SK-N-SH treated with all-trans-retinoic acid at 6 μM for 48 hours (cell line): ENCODE measurements around the gene HELZ.

ENCODE experiments used
- GLIS3 ChIP-seq: fragments of 250-450 bp; sonication (Bioruptor Pico); IDR thresholded peaks from 2 replicates; pipeline ENCODE4 v1.5.0; 2020; ENCODE audit warnings: mild to moderate bottlenecking, moderate library complexity
- OSR1 ChIP-seq: fragments of 250-450 bp; sonication (Bioruptor Pico); IDR thresholded peaks from 2 replicates; pipeline ENCODE4 v1.8.0; 2022; ENCODE audit warnings: moderate library complexity, mild to moderate bottlenecking, inconsistent platforms
- PATZ1 ChIP-seq: fragments of 250-450 bp; sonication (Bioruptor Pico); IDR thresholded peaks from 2 replicates; pipeline ENCODE4 v1.8.0; 2020; ENCODE audit warnings: mild to moderate bottlenecking, moderate library complexity, borderline replicate concordance
- ZFP3 ChIP-seq: fragments of 250-450 bp; sonication (Bioruptor Pico); IDR thresholded peaks from 2 replicates; pipeline ENCODE4 v1.5.0; 2020; ENCODE audit warnings: mild to moderate bottlenecking, moderate library complexity
- ZFP30 ChIP-seq: fragments of 450-650 bp; formaldehyde crosslinking; IDR thresholded peaks from 2 replicates; pipeline ENCODE4 v1.5.0; 2022; ENCODE audit warnings: mild to moderate bottlenecking, moderate library complexity
- ZNF565 ChIP-seq: fragments of 450-650 bp; formaldehyde crosslinking; conservative IDR thresholded peaks from 2 replicates; pipeline ENCODE4 v1.5.0; 2020; ENCODE audit warnings: low read depth, mild to moderate bottlenecking, moderate library complexity
- ZNF70 ChIP-seq: fragments of 450-650 bp; formaldehyde crosslinking; IDR thresholded peaks from 2 replicates; pipeline ENCODE4 v1.5.0; 2020; ENCODE audit warnings: mild to moderate bottlenecking, moderate library complexity
- ZNF8 ChIP-seq: fragments of 450-650 bp; formaldehyde crosslinking; IDR thresholded peaks from 2 replicates; pipeline ENCODE4 v1.5.0; 2020; ENCODE audit warnings: mild to moderate bottlenecking, moderate library complexity

GRCh38 chr17:67218385-67218950 is 26.5 kb downstream of the HELZ start:
- no peak for TF ChIP-seq ZFP3 (CRISPR knock-in tag)
- TF ChIP-seq ZNF70 (CRISPR knock-in tag): no peak
- TF ChIP-seq PATZ1 (CRISPR knock-in tag): no peak
- TF ChIP-seq GLIS3: no peak
- no peak for TF ChIP-seq ZNF8 (CRISPR knock-in tag)
- no peak for TF ChIP-seq ZFP30 (CRISPR knock-in tag)
- no peak for TF ChIP-seq OSR1 (CRISPR knock-in tag)
- TF ChIP-seq ZNF565: no peak
